ENCODE results near the gene CYSLTR2. TPM values are rescaled to one million over a fixed set of nuclear protein-coding genes. Genes with fewer than 3 reads are reported as not detected.

CYSLTR2 gene
- total and polyA plus RNA-seq, 2 of the 8 experiments (the other 6 are each of a cell fraction or from before 2014, with no cell fraction given) = not detected

- 95% methylated on average over 4 of the region's 4 CpGs; no CpG with 5 or more reads in 1 of the 2 experiments for WGBS, 2 experiments (ENCODE audit: extremely low coverage in 1 of 2, insufficient coverage in 1 of 2, insufficient read length in 1 of 2, insufficient replicate concordance in 2 of 2, low coverage in 1 of 2, low lambda C conversion rate in 2 of 2, missing lambda C conversion rate in 1 of 2)
- H3K4me3 ChIP-seq (ENCODE audit: extremely low read depth in 1 of 4, insufficient read depth in 2 of 4, low read depth in 3 of 4, low read length in 4 of 4) = no peak overlapping the region
- TF ChIP-seq YY1 (IDR thresholded peaks at IDR 0.05; ENCODE audit: low read depth, low read length) = no peak
- no peak for TF ChIP-seq SIX5 (IDR thresholded peaks at IDR 0.05; ENCODE audit: low read depth, low read length)
Measured at GRCh38 chr13:48720621-48721020, 66.9 kb downstream of the CYSLTR2 start.

More at GRCh38 chr13:48720621-48721020, 66.9 kb downstream of the CYSLTR2 start:
- Histone ChIP-seq H3K79me1 (ENCODE audit: low read depth, low read length) (no peaks in the 10 kb centered on the region), H2BK12ac (ENCODE audit: low read depth, low read length) (no peak overlapping the region), H2AFZ (ENCODE audit: low read length) (no peak overlapping the region), H3K4me2 (ENCODE audit: insufficient read depth in 1 of 2, low read depth in 2 of 2, low read length in 2 of 2) (no peak overlapping the region), H4K91ac (replicated peaks; ENCODE audit: insufficient read length, low read length) (no peak overlapping the region), H2BK120ac (replicated peaks; ENCODE audit: low read depth, low read length) (no peak overlapping the region), H2BK20ac (ENCODE audit: low read length) (no peak overlapping the region), H3K18ac (ENCODE audit: extremely low read depth, low read length) (no peak overlapping the region), H2BK5ac (ENCODE audit: low read depth, low read length) (no peak overlapping the region), H3K27ac (ENCODE audit: low read depth, low read length) (no peak overlapping the region), H3K36me3 (ENCODE audit: control insufficient read depth in 2 of 4, insufficient read depth in 4 of 4, low read length in 3 of 4) (no peaks in the 10 kb centered on the region), H4K5ac (ENCODE audit: insufficient read length, low read depth, low read length) (no peak overlapping the region), H3K14ac (ENCODE audit: insufficient read length) (no peak overlapping the region), H3K9ac (replicated peaks in 1 of 4; ENCODE audit: extremely low read depth in 1 of 4, low read depth in 3 of 4, low read length in 3 of 4) (no peak overlapping the region), H4K20me1 (replicated peaks in 1 of 2; ENCODE audit: control insufficient read depth in 1 of 2, insufficient read depth in 2 of 2, low read length in 2 of 2) (no peaks in the 10 kb centered on the region), H3K9me3 (ENCODE audit: insufficient read depth in 2 of 2, low read depth in 1 of 2, low read length in 1 of 2) (peaks cover 11 to 19% of the 10 kb centered on the region in 2 experiments; a peak in 3 of 4 replicates), H2BK15ac (ENCODE audit: low read length) (no peak overlapping the region), H3K79me2 (ENCODE audit: control insufficient read depth in 1 of 2, insufficient read depth in 2 of 2, low read length in 2 of 2) (no peaks in the 10 kb centered on the region), H3K56ac (replicated peaks; ENCODE audit: insufficient read length, low read depth, low read length) (no peak overlapping the region), H3K23ac (ENCODE audit: insufficient read length) (no peak overlapping the region), H3K23me2 (ENCODE audit: low read depth, low read length) (no peaks in the 10 kb centered on the region; the same call in 1 of the 2 replicates), H4K8ac (ENCODE audit: extremely low read depth, insufficient read depth, low read length) (no peak overlapping the region), H3K4me1 (replicated peaks in 1 of 4; ENCODE audit: control insufficient read depth in 3 of 4, insufficient read depth in 4 of 4, low read length in 3 of 4) (no peaks in the 10 kb centered on the region), H2AK5ac (ENCODE audit: low read depth, low read length) (no peak overlapping the region), H3K27me3 (replicated peaks in 1 of 4; ENCODE audit: control insufficient read depth in 3 of 4, extremely low read depth in 1 of 4, insufficient read depth in 3 of 4, low read length in 3 of 4) (no peaks in the 10 kb centered on the region), H3K4ac (replicated peaks; ENCODE audit: insufficient read length, low read depth, low read length) (no peak overlapping the region)
- DNase-seq (ENCODE audit: low read depth in 1 of 2, low spot score in 2 of 2) = no peak
- FAIRE-seq = no peak
- ChIA-PET POLR2A (ENCODE audit: partially characterized antibody) (interaction anchor here (1.5 kb wide), 1 partner anchor 10 kb away, joined by 4 read pairs; no protein-coding TSS in a partner anchor), CTCF (ENCODE audit: partially characterized antibody) (interaction anchor here (0.6 to 5.5 kb wide), 2 partner anchors 13 to 83 kb away, joined by 3 to 44 read pairs; no protein-coding TSS in a partner anchor)
